Endothelial cell of umbilical vein (primary cell): ENCODE measurements around the gene PWP1. TPM values are rescaled to one million over a fixed set of nuclear protein-coding genes. Genes with fewer than 3 reads are reported as not detected.
"Not testable (repeated sequence)": the region's sequence is repeated elsewhere in the genome, so short reads cannot be mapped to it uniquely, and the experiment has no call there.

Source experiments
- BruUV-seq: library from RNA; stranded (reverse); fragments of 400-500 nt; replicated peaks from 2 replicates; lab custom pipeline; 2021; lab: Mats Ljungman, UMichigan
- CTCF ChIA-PET: fragments of 300-600, 350-600 bp; sonication (Branson Sonifier 250); formaldehyde crosslinking; loops from one replicate; lab custom pipeline; 2021; ENCODE audit warnings: antibody characterized with exemption, inconsistent platforms; lab: Charles Lee
- POLR2A ChIA-PET: fragments of 300-600, 350-600 bp; sonication (Branson Sonifier 250); formaldehyde crosslinking; loops from one replicate; lab custom pipeline; 2021; ENCODE audit warnings: antibody characterized with exemption, inconsistent platforms; lab: Charles Lee
- DNase-seq: peaks from one replicate; pipeline ENCODE4 v3.0.0-alpha.2; 2011; ENCODE audit warnings: low read depth, low spot score
- FAIRE-seq: peaks from 2 replicates; lab custom pipeline; 2011; peaks lifted over from hg19 to GRCh38; lab: Jason Lieb, UNC
- H2AFZ ChIP-seq: 2 replicates; pipeline ENCODE4 v1.6.0; 2012; ENCODE audit warnings: low read depth, low read length, control low read depth, inconsistent platforms
- H3K27ac ChIP-seq: 2 replicates; pipeline ENCODE4 v1.5.1; 2011; ENCODE audit warnings: low read depth, mild to moderate bottlenecking, control low read depth, low read length, moderate library complexity; ENCODE audit not compliant: insufficient read depth
- H3K27me3 ChIP-seq, 2 experiments: 2 replicates each; pipeline versions ENCODE4 v1.6.0 to v1.6.1; 2011; ENCODE audit warnings: low read length in 2 of 2, mixed read lengths in 1 of 2; ENCODE audit not compliant: control insufficient read depth in 2 of 2, insufficient read depth in 2 of 2
- H3K36me3 ChIP-seq, 2 experiments: 2 replicates in 1 of 2; 3 replicates in 1 of 2; pipeline ENCODE4 v1.5.1; 2011; ENCODE audit warnings: low read length in 2 of 2, mild to moderate bottlenecking in 1 of 2, moderate library complexity in 1 of 2; ENCODE audit not compliant: control insufficient read depth in 2 of 2, insufficient read depth in 2 of 2; ENCODE audit errors: extremely low read depth in 1 of 2
- H3K4me1 ChIP-seq: 3 replicates; pipeline ENCODE4 v1.5.1; 2011; ENCODE audit warnings: mild to moderate bottlenecking, low read length; ENCODE audit not compliant: control insufficient read depth, insufficient read depth; ENCODE audit errors: extremely low read depth
- H3K4me2 ChIP-seq: 2 replicates; pipeline ENCODE4 v1.6.1; 2011; ENCODE audit warnings: low read length, control low read depth, mixed read lengths; ENCODE audit not compliant: insufficient read depth
- H3K4me3 ChIP-seq, 3 experiments: fragments of 200-600 bp in 1 of 3; sonication (generic), shearing (Covaris generic) in 1 of 3; replicated peaks in 1 of 3; 2 replicates each; pipeline ENCODE4 v1.5.1; 2011 to 2016; ENCODE audit warnings: control low read depth in 3 of 3, low read length in 3 of 3, mild to moderate bottlenecking in 2 of 3, inconsistent platforms in 1 of 3, low read depth in 1 of 3, moderate library complexity in 1 of 3; ENCODE audit not compliant: insufficient read depth in 1 of 3
- H3K79me2 ChIP-seq: 2 replicates; pipeline ENCODE4 v1.6.0; 2012; ENCODE audit warnings: low read length, inconsistent platforms; ENCODE audit not compliant: control insufficient read depth, insufficient read depth
- H3K9ac ChIP-seq: replicated peaks from 2 replicates; pipeline ENCODE3; 2011; ENCODE audit warnings: low read length, control low read depth; ENCODE audit not compliant: insufficient read depth; ENCODE audit errors: extremely low read depth
- H3K9me1 ChIP-seq: replicated peaks from 3 replicates; pipeline ENCODE4 v1.6.0; 2011; ENCODE audit warnings: mild to moderate bottlenecking, low read length; ENCODE audit not compliant: control insufficient read depth, insufficient read depth; ENCODE audit errors: extremely low read depth
- H3K9me3 ChIP-seq: replicated peaks from 2 replicates; pipeline ENCODE4 v1.5.1; 2012; ENCODE audit warnings: low read length, inconsistent platforms; ENCODE audit not compliant: control insufficient read depth, insufficient read depth
- H4K20me1 ChIP-seq: replicated peaks from 2 replicates; pipeline ENCODE3; 2011; ENCODE audit warnings: mild to moderate bottlenecking, low read length; ENCODE audit not compliant: control insufficient read depth, insufficient read depth; ENCODE audit errors: extremely low read depth
- CTCF ChIP-seq, 2 donors: IDR thresholded peaks; 1 replicate in 1 of 2; 2 replicates in 1 of 2; pipeline ENCODE4 v1.5.1; 2011; ENCODE audit warnings: low read length in 2 of 2, mild to moderate bottlenecking in 2 of 2, moderate library complexity in 2 of 2, control low read depth in 1 of 2, inconsistent platforms in 1 of 2, low read depth in 1 of 2; ENCODE audit not compliant: insufficient read depth in 1 of 2; ENCODE audit errors: extremely low read depth in 1 of 2
- EZH2 ChIP-seq: IDR thresholded peaks from 2 replicates; pipeline ENCODE4 v1.6.1; 2012; ENCODE audit warnings: borderline replicate concordance, low read depth, mild to moderate bottlenecking, moderate library complexity, low read length, inconsistent platforms; ENCODE audit not compliant: severe bottlenecking
- FOS ChIP-seq: IDR thresholded peaks from 2 replicates; pipeline ENCODE4 v1.6.1; 2011; ENCODE audit warnings: mild to moderate bottlenecking, low read length, moderate library complexity, borderline replicate concordance; ENCODE audit not compliant: insufficient read depth
- GATA2 ChIP-seq: IDR thresholded peaks from 2 replicates; pipeline ENCODE4 v1.7.0; 2011; ENCODE audit warnings: low read depth, mild to moderate bottlenecking, moderate library complexity, mixed read lengths, low read length; ENCODE audit not compliant: insufficient read length, insufficient read depth
- JUN ChIP-seq: IDR thresholded peaks from 2 replicates; pipeline ENCODE4 v1.6.1; 2011; ENCODE audit warnings: borderline replicate concordance, low read depth; ENCODE audit not compliant: insufficient read length, insufficient read depth
- MYC ChIP-seq: IDR thresholded peaks from one replicate; pipeline ENCODE4 v1.6.1; 2011; ENCODE audit warnings: mild to moderate bottlenecking, low read depth, low read length
- POLR2A ChIP-seq: IDR thresholded peaks from 2 replicates; pipeline ENCODE4 v1.6.1; 2012; ENCODE audit warnings: low read depth, mild to moderate bottlenecking, control low read depth, low read length
- POLR2AphosphoS5 ChIP-seq: IDR thresholded peaks from 2 replicates; pipeline ENCODE4 v1.6.1; 2012; ENCODE audit warnings: low read depth, mild to moderate bottlenecking, control low read depth, low read length, moderate library complexity; ENCODE audit not compliant: insufficient read depth
- dilution Hi-C: fragments of 300-500 bp; cut with MboI; formaldehyde crosslinking; loops from one replicate; pipeline ENCODE4 v1.15.0; 2019; ENCODE audit warnings: low sequenced_read_pairs; ENCODE audit not compliant: extremely low pct_ligation_motif_present
- intact Hi-C: fragments of 100-400 bp; cut with micrococcal nuclease; formaldehyde crosslinking; loops from one replicate; pipeline ENCODE4 v1.10.0; 2022
- polyA plus RNA-seq, 4 experiments: library from polyadenylated mRNA; depleted of rRNA in 3 of 4; stranded (reverse) in 3 of 4; unstranded in 1 of 4; fragments of >200 nt; gene quantifications; 2 replicates each; pipeline versions ENCODE4 v1.2.1 to v1.2.3, GENCODE V29; 2011 to 2012; ENCODE audit warnings: missing spikeins in 1 of 4
- total RNA-seq: library from RNA; stranded (reverse); gene quantifications from 2 replicates; pipeline ENCODE4 v1.2.3, GENCODE V29; 2021
- TF ChIP-seq, protein P1 (sequence below): IDR thresholded peaks from 2 replicates; pipeline ENCODE4 v1.6.1; 2011; ENCODE audit not compliant: insufficient read depth, insufficient read length

PWP1 gene
- total and polyA plus RNA-seq, 2 donors (not counting 3 experiments of a cell fraction or from before 2014, with no cell fraction given) = 70.8 to 154 TPM

DNA sequence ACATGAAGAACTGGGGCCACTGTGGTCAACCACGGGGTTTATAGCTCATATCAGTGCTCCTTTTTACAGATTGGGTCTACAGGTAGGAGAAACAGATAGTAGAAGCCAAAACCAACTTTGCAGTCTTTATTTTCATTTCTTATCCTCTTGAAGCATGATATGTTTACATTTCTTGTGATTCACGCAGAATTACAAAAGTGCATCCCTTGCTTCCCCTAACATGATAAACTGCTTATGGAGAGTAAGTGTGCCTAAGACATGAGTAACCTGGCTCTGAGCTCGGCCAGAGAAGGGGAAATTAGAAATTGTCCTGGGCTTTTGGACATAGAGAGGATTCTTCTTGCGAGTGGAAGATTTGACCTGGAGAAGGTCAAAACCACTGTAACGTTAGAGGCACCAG, 18.4 kb downstream of the PWP1 start:
- Histone ChIP-seq H4K20me1 (no peaks in the 10 kb centered on the region), H3K36me3 (peaks cover 21 to 32% of the 10 kb centered on the region in 2 experiments), H3K9ac (no peak overlapping the region), H3K9me3 (no peaks in the 10 kb centered on the region), H3K27me3 (no peaks in the 10 kb centered on the region), H2AFZ (no peak overlapping the region), H3K79me2 (peaks cover 4% of the 10 kb centered on the region), H3K4me1 (no peaks in the 10 kb centered on the region), H3K4me3 (no peak overlapping the region), H3K4me2 (no peak overlapping the region), H3K9me1 (no peaks in the 10 kb centered on the region), H3K27ac (no peak overlapping the region)
- FAIRE-seq (no peak), DNase-seq (no peak)
- dilution Hi-C loops (no loop called here), intact Hi-C loops (no loop called here)
- ChIA-PET CTCF (no interaction called here), POLR2A (no interaction called here)
- TF ChIP-seq JUN (no peak), POLR2AphosphoS5 (no peak), POLR2A (no peak), GATA2 (no peak), MYC (no peak), FOS (no peak), EZH2 (no peak), CTCF (IDR thresholded peaks at IDR 0.05; ENCODE audit: extremely low read depth in 1 of 2, insufficient read depth in 1 of 2, low read depth in 1 of 2, low read length in 2 of 2) (no peak)
- TF ChIP-seq, protein P1, sequence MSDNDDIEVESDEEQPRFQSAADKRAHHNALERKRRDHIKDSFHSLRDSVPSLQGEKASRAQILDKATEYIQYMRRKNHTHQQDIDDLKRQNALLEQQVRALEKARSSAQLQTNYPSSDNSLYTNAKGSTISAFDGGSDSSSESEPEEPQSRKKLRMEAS = no peak
- BruUV-seq = no TSS peak

GRCh38 chr12:107705522-107705921, 19.9 kb downstream of the PWP1 start:
- intact Hi-C loops, H2AFZ ChIP-seq, H3K4me2 ChIP-seq, CTCF ChIA-PET, H3K27ac ChIP-seq, H3K27me3 ChIP-seq, H3K4me3 ChIP-seq, H3K79me2 ChIP-seq, POLR2A ChIA-PET, H3K9me1 ChIP-seq, dilution Hi-C loops, H4K20me1 ChIP-seq, H3K4me1 ChIP-seq, DNase-seq, FAIRE-seq, H3K9me3 ChIP-seq, H3K9ac ChIP-seq, BruUV-seq: not testable (repeated sequence)
- H3K36me3 ChIP-seq = peaks cover 22 to 26% of the 10 kb centered on the region in 2 experiments
